Heart left ventricle (tissue), 16 donors: ENCODE measurements around the gene LYPD1. TPM values are rescaled to one million over a fixed set of nuclear protein-coding genes. Genes with fewer than 3 reads are reported as not detected.
A peak's percentile ranks its signal among the peaks of the same experiment; 100 is the strongest.

ENCODE experiments used
- ATAC-seq, 4 donors: fragments of 200-7000 bp; cut with Tn5 transposase; one replicate each; pipeline ENCODE4 v1.9.1; 2020 to 2022; ENCODE audit warnings: moderate library complexity in 4 of 4, mild to moderate bottlenecking in 3 of 4, moderate number of reproducible peaks in 1 of 4
- DNase-seq, 5 donors: peaks; one replicate each; pipeline ENCODE4 v3.0.0-alpha.2; 2020
- H3K27ac ChIP-seq, 12 donors: fragments of 200-600 bp; sonication (generic) in 4 of 12; one replicate each; pipeline versions ENCODE4 v1.5.0 to v1.8.0; 2016 to 2022; ENCODE audit warnings: mild to moderate bottlenecking in 2 of 12
- H3K27me3 ChIP-seq, 9 donors: fragments of 200-600 bp; sonication (generic) in 2 of 9; one replicate each; pipeline versions ENCODE4 v1.5.1 to v1.8.0; 2016 to 2022; ENCODE audit warnings: mild to moderate bottlenecking in 3 of 9
- H3K36me3 ChIP-seq, 9 donors: fragments of 200-600 bp; sonication (generic) in 2 of 9; one replicate each; pipeline versions ENCODE4 v1.5.0 to v1.8.0; 2018 to 2022; ENCODE audit warnings: mild to moderate bottlenecking in 2 of 9
- H3K4me1 ChIP-seq, 12 donors: fragments of 200-600 bp; sonication (generic) in 4 of 12; one replicate each; pipeline versions ENCODE4 v1.5.0 to v1.8.0; 2016 to 2022; ENCODE audit warnings: mild to moderate bottlenecking in 3 of 12
- H3K4me3 ChIP-seq, 12 donors: fragments of 200-600 bp; sonication (generic) in 4 of 12; one replicate each; pipeline versions ENCODE4 v1.5.0 to v1.8.0; 2017 to 2022; ENCODE audit warnings: mild to moderate bottlenecking in 9 of 12, moderate library complexity in 4 of 12
- H3K9me3 ChIP-seq, 12 donors: fragments of 200-600 bp; sonication (generic) in 4 of 12; one replicate each; pipeline versions ENCODE4 v1.5.0 to v1.8.0; 2016 to 2022; ENCODE audit warnings: mild to moderate bottlenecking in 1 of 12
- CTCF ChIP-seq, 12 donors: fragments of 200-600 bp; sonication (generic) in 4 of 12; IDR thresholded peaks; one replicate each; pipeline versions ENCODE4 v1.5.0 to v1.8.0; 2018 to 2022; ENCODE audit warnings: antibody characterized with exemption in 12 of 12, mild to moderate bottlenecking in 5 of 12
- POLR2A ChIP-seq, 2 donors: fragments of 450-650 bp; IDR thresholded peaks; one replicate each; pipeline ENCODE4 v1.6.1; 2017; ENCODE audit warnings: antibody characterized with exemption in 2 of 2, mild to moderate bottlenecking in 2 of 2, moderate library complexity in 2 of 2
- WGBS, 4 donors: extraction: QIAGEN DNeasy Blood & Tissue Kit in 2 of 4; methylation state at CpG; one replicate each; pipeline versions ENCODE4 v1.1.5 to v1.1.7; 2013 to 2018; 5-methylcytosine and 5-hydroxymethylcytosine counted together
- intact Hi-C, 10 donors: fragments of 100-400 bp; cut with DNase I; formaldehyde crosslinking; loops; one replicate each; pipeline versions ENCODE4 v1.11.1 to v1.14.2; 2022
- polyA plus RNA-seq, 2 donors: library from polyadenylated mRNA; stranded (reverse); fragments of 200-250 nt; gene quantifications; one replicate each; pipeline ENCODE4 v1.2.3, GENCODE V29; 2013
- total RNA-seq, 9 donors: library from RNA; depleted of rRNA in 2 of 9; stranded (reverse); fragments of >200 nt in 2 of 9; fragmentation: NEBNext Ultra II Directional in 3 of 9; extraction: Animal tissue kit (Norgen Biotek cat#: 25700) in 3 of 9; gene quantifications; one replicate each; pipeline versions ENCODE4 v1.1.0 to v1.2.4, GENCODE V29; 2016 to 2023
- donor health status: ischemic (EF 13 %, LVEDD 7.1; RV severe dilation, severe dysfunction).
- donor health status: healthy with polysubstance abuse.
- donor health status: DM: no; HTN: yes; CAD: no.
- donor health status: DM: no; HTN: no; CAD: no.
- donor health status: ischemic (EF 25% LVEDD 6.9; RV normal size, moderate dysfunction).
- donor health status: ischemic (EF 25% LVEDD 5.7; RV mildly dilated, moderate dysfunction).
- donor health status: healthy.
- donor health status: DM: yes; HTN: yes; CAD: no.
- donor health status: ischemic (EF 35%, LVEDD 5.7; RV mildly dilated, moderate dysfunction).
- donor health status: nonischemic (EF 11% LVEDD 7.7; RV severe dilation, severe dysfunction).
- donor health status: DM: yes; HTN: yes; CAD: no.
- donor health status: PGD.
- donor health status: ischemic (EF 29% LVEDD 5.4; RV normal size, mild dysfunction).
- donor health status: nonischemic (EF 23%, LVEDD 6.1; RV moderate dilation, normal function).

Gene LYPD1
- total and polyA plus RNA-seq, 11 donors = 0.15 to 1.8 (median 0.34) TPM; not detected in 3

GRCh38 chr2:132676999-132677398 lies 7.0 kb upstream of the LYPD1 start:
- DNase-seq (no peak), ATAC-seq (no peak)
- H3K27ac ChIP-seq = no peak overlapping the region
- H3K4me3 ChIP-seq = no peak overlapping the region
- H3K27me3 ChIP-seq = peaks cover 0 to 7% (median 1%) of the 10 kb centered on the region in 9 donors
- H3K9me3 ChIP-seq = no peaks in the 10 kb centered on the region
- intact Hi-C loops = loop anchor here in 1 of 10 donors (10.0 kb wide), 1 partner anchor 1168 kb away; no protein-coding TSS in a partner anchor
- no peaks in the 10 kb centered on the region for H3K36me3 ChIP-seq
- TF ChIP-seq CTCF (IDR thresholded peaks at IDR 0.05) (peak in 5 of 12 donors; percentile 14 to 30 (median 23)), POLR2A (IDR thresholded peaks at IDR 0.05) (no peak)
- 46 to 69% (median 56%) methylated on average over 2 of the region's 2 CpGs for WGBS, 4 donors
- no peaks in the 10 kb centered on the region for H3K4me1 ChIP-seq

- ATAC-seq (peak in 2 of 4 donors; percentile 13 to 34), DNase-seq (no peak)
- intact Hi-C loops = loop anchor here in 1 of 10 donors (10.0 kb wide), 1 partner anchor 1174 kb away; no protein-coding TSS in a partner anchor
Measured at GRCh38 chr2:132671151-132671835, 1.3 kb upstream of the LYPD1 start.

GRCh38 chr2:132670496-132671150 lies 618 bp upstream of the LYPD1 start:
- Histone ChIP-seq H3K36me3 (no peaks in the 10 kb centered on the region), H3K4me3 (peak overlapping the region; percentile 28 to 63 (median 52)), H3K4me1 (peaks cover 0 to 33% (median 17%) of the 10 kb centered on the region in 12 donors), H3K27ac (no peak overlapping the region), H3K27me3 (peaks cover 15 to 58% (median 43%) of the 10 kb centered on the region in 9 donors), H3K9me3 (no peaks in the 10 kb centered on the region)
- WGBS, 4 donors = 0 to 3% (median 1%) methylated on average over 23 to 44 of the region's 44 CpGs
- intact Hi-C loops = loop anchor here in 1 of 10 donors (10.0 kb wide), 1 partner anchor 1174 kb away; no protein-coding TSS in a partner anchor
- TF ChIP-seq POLR2A (IDR thresholded peaks at IDR 0.05) = no peak
- peak in 1 of 12 donors; percentile 7 for TF ChIP-seq CTCF (IDR thresholded peaks at IDR 0.05)
- peak in 3 of 4 donors; percentile 69 to 75 (median 70) for ATAC-seq
- peak in 4 of 5 donors; percentile 10 to 36 (median 26) for DNase-seq

More at GRCh38 chr2:132671151-132671835, 1.3 kb upstream of the LYPD1 start:
- no peaks in the 10 kb centered on the region for H3K36me3 ChIP-seq
- peaks cover 0 to 33% (median 17%) of the 10 kb centered on the region in 12 donors for H3K4me1 ChIP-seq
- peaks cover 15 to 58% (median 43%) of the 10 kb centered on the region in 9 donors for H3K27me3 ChIP-seq
- TF ChIP-seq CTCF (IDR thresholded peaks at IDR 0.05) (no peak), POLR2A (IDR thresholded peaks at IDR 0.05) (no peak)
- 24 to 37% (median 34%) methylated on average over 23 of the region's 23 CpGs for WGBS, 4 donors
- H3K9me3 ChIP-seq = no peaks in the 10 kb centered on the region
- peak overlapping the region in 11 of 12 donors; percentile 5 to 63 (median 53) for H3K4me3 ChIP-seq
- H3K27ac ChIP-seq = no peak overlapping the region
